ENCODE results near the gene APOL1.
"Not testable (repeated sequence)": the region's sequence is repeated elsewhere in the genome, so short reads cannot be mapped to it uniquely, and the experiment has no call there.

APOL1 gene

DNA sequence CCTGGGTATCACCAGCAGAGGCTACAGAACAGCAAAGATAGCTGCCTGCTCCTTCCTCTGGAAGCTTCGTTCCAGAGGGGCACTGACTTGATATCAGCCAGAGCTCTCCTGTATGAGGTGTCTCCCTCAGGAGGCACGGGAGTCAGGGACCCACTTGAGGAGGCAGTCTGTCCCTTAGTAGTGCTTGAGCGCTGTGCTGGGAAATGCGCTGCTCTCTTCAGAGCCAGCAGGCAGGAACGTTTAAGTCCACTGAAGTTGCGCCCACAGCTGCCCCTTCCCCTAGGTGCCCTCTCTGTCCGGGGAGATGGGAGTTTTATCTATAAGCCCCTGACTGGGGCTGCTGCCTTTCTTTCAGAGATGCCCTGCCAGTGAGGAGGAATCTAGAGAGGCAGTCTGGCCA, 18.3 kb downstream of the APOL1 start:
- DNase-seq (ENCODE audit: low spot score), result not testable (repeated sequence)

- DNase-seq (ENCODE audit: low spot score), result not testable (repeated sequence)
Observed at GRCh38 chr22:36271951-36272350, 19.0 kb downstream of the APOL1 start.

DNA sequence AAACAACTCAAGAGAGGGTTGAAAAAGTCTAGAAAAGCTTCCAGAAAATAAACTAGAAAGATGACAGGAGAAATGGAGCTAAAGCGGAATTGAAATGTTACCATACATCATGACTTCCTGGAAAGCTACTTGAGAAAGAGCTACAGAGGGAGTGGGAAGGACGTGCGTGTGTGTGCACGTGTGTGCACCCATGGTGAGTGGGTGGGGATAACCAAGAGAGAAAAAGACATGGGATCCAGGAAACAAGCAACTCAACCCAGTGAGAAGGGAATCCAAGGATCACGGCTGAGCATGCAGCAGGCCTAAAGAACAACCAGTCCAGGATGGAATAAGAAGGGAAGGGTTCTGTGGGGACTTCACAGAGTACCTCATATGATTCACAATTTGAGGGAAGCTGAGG, 21.6 kb downstream of the APOL1 start:
- no peak for DNase-seq (ENCODE audit: low spot score)

DNA sequence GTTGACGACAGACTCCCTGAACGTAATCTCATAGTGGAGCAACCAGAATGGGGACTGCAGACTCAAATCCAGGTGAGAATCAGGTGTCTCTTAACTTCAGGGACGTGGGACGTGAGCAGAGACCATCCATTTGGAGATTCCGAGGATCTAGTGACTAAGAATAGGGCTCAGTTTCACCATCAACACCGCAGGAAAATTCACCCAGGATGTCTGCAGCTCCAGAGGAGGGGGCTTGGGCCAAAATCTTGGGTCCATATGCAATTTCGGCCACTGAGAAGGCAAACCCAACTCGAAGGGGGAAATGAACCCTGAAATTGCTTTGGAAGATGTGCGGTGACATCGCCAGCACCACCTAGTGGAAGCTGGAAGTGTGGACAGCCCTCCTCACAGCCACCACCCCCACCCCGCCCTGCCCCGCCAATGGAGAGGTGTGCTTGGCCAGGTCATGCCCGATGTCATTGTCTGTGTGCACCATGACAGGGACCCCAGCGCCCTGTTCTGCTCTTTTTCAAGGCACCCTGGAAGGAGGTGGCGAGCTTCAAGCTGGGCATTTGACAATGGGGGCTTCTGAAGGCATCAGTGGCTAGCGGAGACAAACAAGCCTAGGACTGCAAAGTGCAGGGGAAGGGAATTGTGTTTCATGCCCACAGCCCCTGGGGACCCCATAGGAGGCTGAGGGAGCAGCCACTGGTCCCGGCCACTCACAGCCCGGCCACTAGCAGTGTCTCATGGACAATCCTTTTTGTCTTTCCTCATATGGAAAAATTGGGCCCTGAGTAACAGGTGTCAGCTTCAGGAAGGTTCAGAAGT, 24.8 kb downstream of the APOL1 start:
- peak; percentile 66 for DNase-seq (ENCODE audit: low spot score)

GRCh38 chr22:36279219-36279666, 26.3 kb downstream of the APOL1 start:
- no peak for DNase-seq (ENCODE audit: low spot score)

GRCh38 chr22:36280379-36280778, 27.4 kb downstream of the APOL1 start:
- no peak for DNase-seq (ENCODE audit: low spot score)

GRCh38 chr22:36281781-36282327, 28.9 kb downstream of the APOL1 start:
- no peak for DNase-seq (ENCODE audit: low spot score)

- DNase-seq (ENCODE audit: low spot score), result no peak
Observed at GRCh38 chr22:36282328-36282831, 29.4 kb downstream of the APOL1 start.

DNA sequence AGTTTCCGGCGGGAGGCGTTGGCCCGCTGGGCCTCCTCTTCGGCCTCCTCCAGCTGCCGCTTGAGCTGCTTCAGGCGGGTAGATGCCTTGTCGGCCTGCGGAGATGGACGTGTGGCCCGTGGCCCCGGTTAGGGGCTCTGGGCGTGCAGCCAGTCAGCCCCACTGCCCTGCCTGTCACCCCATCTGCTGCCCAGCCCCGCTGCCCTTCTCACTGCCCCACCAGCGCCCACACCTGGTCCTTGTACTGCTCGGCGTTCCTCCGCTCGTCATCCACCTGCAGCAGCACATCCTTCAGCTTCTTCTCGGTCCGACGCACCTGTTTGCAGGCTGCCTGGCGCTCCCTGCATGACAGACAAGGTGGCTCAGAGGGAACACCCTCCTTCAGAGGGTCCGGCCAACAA, 31.2 kb downstream of the APOL1 start:
- DNase-seq (ENCODE audit: low spot score), result no peak

DNA sequence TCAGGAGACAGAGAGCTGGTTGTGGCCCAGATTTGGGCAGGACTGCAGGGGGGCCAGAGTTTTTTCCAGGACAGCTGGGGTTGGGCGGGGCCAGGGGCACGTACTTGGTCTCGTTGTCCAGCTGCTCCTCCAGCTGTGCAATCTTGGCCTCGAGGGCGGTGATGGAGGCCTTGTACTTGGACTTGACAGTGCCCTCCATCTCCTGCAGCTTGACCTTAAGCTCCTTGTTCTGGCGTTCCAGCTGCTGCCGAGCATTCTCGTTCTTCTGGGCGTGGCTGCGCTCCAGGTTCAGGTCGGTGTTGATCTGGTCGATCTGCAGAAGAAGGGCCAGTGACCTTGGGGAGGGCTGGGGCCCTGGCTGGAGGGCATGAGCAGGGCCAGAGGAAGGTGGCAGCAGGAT, 32.1 kb downstream of the APOL1 start:
- no peak for DNase-seq (ENCODE audit: low spot score)

GRCh38 chr22:36285545-36285944, 32.6 kb downstream of the APOL1 start:
- DNase-seq (ENCODE audit: low spot score), result peak; percentile 24

- DNase-seq (ENCODE audit: low spot score), result peak; percentile 89
Observed at GRCh38 chr22:36286096-36286957, 33.4 kb downstream of the APOL1 start.

DNA sequence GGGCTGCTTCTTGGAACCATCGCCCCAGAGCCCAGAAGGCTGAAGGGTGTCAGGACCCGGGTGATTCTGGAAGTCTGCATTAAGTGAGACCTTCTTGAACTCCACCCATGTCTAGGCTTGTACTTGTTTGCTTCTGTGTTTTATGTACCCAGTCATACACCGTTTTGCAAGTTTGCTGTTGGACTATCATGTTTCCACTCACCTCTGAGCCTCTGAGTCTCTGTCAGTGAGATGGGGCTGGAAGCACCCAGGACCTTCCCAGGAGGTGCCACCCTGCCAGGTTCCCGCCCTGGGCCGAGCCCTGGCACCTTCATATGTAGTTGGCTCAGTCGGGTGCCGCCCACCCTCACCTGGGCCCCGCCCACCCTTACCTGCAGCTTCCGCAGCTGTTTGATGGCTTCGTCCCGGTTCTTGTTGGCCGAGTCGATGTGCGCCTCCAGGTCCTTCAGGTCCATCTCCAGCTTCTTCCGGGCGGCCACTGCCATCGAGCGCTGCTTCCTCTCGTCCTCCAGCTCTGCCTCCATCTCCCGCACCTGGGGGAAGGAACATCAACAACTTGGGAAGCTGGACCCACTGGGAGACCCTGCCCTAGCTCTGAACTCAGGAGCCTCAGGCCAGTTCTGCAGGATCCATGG, 35.1 kb downstream of the APOL1 start:
- no peak for DNase-seq (ENCODE audit: low spot score)

- DNase-seq (ENCODE audit: low spot score), result no peak
Observed at GRCh38 chr22:36288571-36289405, 35.9 kb downstream of the APOL1 start.

DNA sequence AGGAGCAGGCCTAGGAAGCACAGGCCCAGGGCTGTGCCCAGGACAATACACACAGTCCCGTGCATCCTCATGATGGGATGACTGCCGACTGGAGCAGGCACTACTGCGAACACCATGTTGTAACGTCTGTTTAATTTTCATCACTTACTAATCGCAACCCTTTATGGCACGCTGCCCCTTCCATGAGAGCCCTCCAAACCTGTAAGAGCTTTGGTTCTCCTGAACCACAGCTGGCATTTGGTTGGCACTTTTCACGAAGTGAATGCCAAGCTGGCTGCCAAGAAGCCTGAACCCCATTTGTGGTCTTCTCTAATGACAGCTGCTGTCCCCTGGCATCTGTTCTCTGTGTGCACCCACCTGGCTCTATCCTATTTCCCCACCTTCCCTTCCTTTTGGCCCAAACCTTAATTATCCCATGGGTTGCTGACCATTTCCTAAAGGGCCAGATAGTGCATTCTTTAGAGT, 36.5 kb downstream of the APOL1 start:
- no peak for DNase-seq (ENCODE audit: low spot score)

- DNase-seq (ENCODE audit: low spot score), result not testable (repeated sequence)
Observed at GRCh38 chr22:36289948-36290371, 37.0 kb downstream of the APOL1 start.

GRCh38 chr22:36290391-36291075, 37.6 kb downstream of the APOL1 start:
- not testable (repeated sequence) for DNase-seq (ENCODE audit: low spot score)

GRCh38 chr22:36291831-36292740, 39.2 kb downstream of the APOL1 start:
- DNase-seq (ENCODE audit: low spot score), result no peak

GRCh38 chr22:36292823-36293530, 40.0 kb downstream of the APOL1 start:
- no peak for DNase-seq (ENCODE audit: low spot score)
